DMS114 treated with DMSO at 0.1 percent for 48 hours (cell line): ENCODE measurements around the gene SSR1.
"Not testable (repeated sequence)": the region's sequence is repeated elsewhere in the genome, so short reads cannot be mapped to it uniquely, and the experiment has no call there.

ENCODE experiments used
- DNase-seq: peaks from one replicate; lab custom pipeline; 2025; ENCODE audit not compliant: unreplicated experiment; lab: John Stamatoyannopoulos, UW

SSR1 gene

GRCh38 chr6:7312616-7313504 is at the start of gene SSR1:
Gene SSR1, minus strand, starts transcription at chr6:7313199. Its CDS starts 79 bp downstream, at chr6:7313120.
- DNase-seq, result peak; percentile 96

GRCh38 chr6:7351916-7352315 is 38.9 kb upstream of the SSR1 start:
- DNase-seq, result not testable (repeated sequence)

- not testable (repeated sequence) for DNase-seq
Measured at GRCh38 chr6:7350591-7350990, 37.6 kb upstream of the SSR1 start.

- DNase-seq, result not testable (repeated sequence)
Measured at GRCh38 chr6:7347551-7347997, 34.6 kb upstream of the SSR1 start.

- DNase-seq, result not testable (repeated sequence)
Measured at GRCh38 chr6:7344773-7345450, 31.9 kb upstream of the SSR1 start.

- DNase-seq, result no peak
Measured at GRCh38 chr6:7343546-7344475, 30.8 kb upstream of the SSR1 start.

- DNase-seq, result no peak
Measured at GRCh38 chr6:7341989-7342742, 29.2 kb upstream of the SSR1 start.

GRCh38 chr6:7341271-7341670 is 28.3 kb upstream of the SSR1 start:
- no peak for DNase-seq

- DNase-seq, result not testable (repeated sequence)
Measured at GRCh38 chr6:7339007-7339732, 26.2 kb upstream of the SSR1 start.

GRCh38 chr6:7338031-7338430 is 25.0 kb upstream of the SSR1 start:
- no peak for DNase-seq

GRCh38 chr6:7335519-7335918 is 22.5 kb upstream of the SSR1 start:
- DNase-seq, result no peak

- no peak for DNase-seq
Measured at GRCh38 chr6:7334685-7335084, 21.7 kb upstream of the SSR1 start.

- DNase-seq, result no peak
Measured at GRCh38 chr6:7332090-7332745, 19.2 kb upstream of the SSR1 start.

- no peak for DNase-seq
Measured at GRCh38 chr6:7331452-7331851, 18.5 kb upstream of the SSR1 start.

GRCh38 chr6:7328243-7328642 is 15.2 kb upstream of the SSR1 start:
- no peak for DNase-seq

GRCh38 chr6:7325750-7326149 is 12.8 kb upstream of the SSR1 start:
- no peak for DNase-seq

- no peak for DNase-seq
Measured at GRCh38 chr6:7324520-7324919, 11.5 kb upstream of the SSR1 start.

GRCh38 chr6:7323074-7323473 is 10.1 kb upstream of the SSR1 start:
- DNase-seq, result no peak

- not testable (repeated sequence) for DNase-seq
Measured at GRCh38 chr6:7321866-7322265, 8.9 kb upstream of the SSR1 start.
